Measurements from ENCODE around the gene STAC. TPM values are rescaled to one million over a fixed set of nuclear protein-coding genes. Genes with fewer than 3 reads are reported as not detected.

Gene STAC
- total RNA-seq, 2 donors from 2014 or later: 0.42 to 1.1 TPM

DNA sequence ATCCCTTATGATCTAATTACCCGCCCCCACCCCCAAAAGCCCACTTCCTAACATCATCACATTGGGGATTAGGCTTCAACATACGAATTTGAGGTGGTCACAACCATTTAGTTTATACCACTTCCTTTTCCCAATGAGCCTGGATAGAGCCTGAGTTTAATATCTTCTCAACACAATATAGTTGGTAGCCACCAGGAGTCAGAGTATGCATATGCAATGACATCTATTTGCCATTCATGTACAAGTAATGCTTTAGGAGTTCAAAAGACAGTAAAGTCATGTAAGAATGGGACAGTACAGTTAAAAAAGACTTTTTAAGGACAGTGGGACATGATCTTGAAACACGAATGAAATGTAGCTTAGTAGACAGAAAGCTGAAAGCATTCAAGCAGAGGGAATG is 211.7 kb downstream of the STAC start:
- H3K27me3 ChIP-seq: no peaks in the 10 kb centered on the region
- TF ChIP-seq CTCF (IDR thresholded peaks at IDR 0.05): no peak
- H3K4me1 ChIP-seq: no peaks in the 10 kb centered on the region
- H3K4me3 ChIP-seq: no peak overlapping the region
- no peaks in the 10 kb centered on the region for H3K36me3 ChIP-seq
- no peak for DNase-seq
- no peak overlapping the region for H3K9ac ChIP-seq (ENCODE audit: low read depth in 2 of 2, low read length in 2 of 2)
- intact Hi-C loops (cut with DNase I): no loop called here
- no peak overlapping the region for H3K27ac ChIP-seq
- no peaks in the 10 kb centered on the region for H3K9me3 ChIP-seq

DNA sequence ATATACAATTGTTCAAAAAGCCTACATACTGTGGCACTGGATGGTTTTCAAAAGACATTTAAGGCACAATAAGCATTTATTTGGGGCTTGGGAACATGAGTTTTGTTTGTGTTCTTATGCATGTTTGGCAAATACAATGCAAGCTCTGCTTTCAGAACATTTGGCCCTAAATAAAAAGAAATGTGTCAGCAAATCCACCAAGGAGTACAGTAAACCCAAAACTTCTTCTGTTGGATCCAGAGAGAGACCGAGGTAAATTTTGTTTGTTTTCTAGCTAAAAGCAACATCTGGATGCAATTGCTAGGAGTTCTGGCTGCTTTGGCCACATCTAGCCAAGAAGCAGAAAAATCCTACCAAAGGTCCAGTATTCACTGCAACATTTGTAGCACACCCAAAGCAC is 215.2 kb downstream of the STAC start:
- no peak overlapping the region for H3K4me3 ChIP-seq
- no peak for DNase-seq
- intact Hi-C loops (cut with DNase I): no loop called here
- no peak overlapping the region for H3K9ac ChIP-seq (ENCODE audit: low read depth in 2 of 2, low read length in 2 of 2)
- no peaks in the 10 kb centered on the region for H3K9me3 ChIP-seq
- TF ChIP-seq CTCF (IDR thresholded peaks at IDR 0.05): no peak
- H3K27ac ChIP-seq: no peak overlapping the region
- no peaks in the 10 kb centered on the region for H3K36me3 ChIP-seq
- no peaks in the 10 kb centered on the region for H3K4me1 ChIP-seq
- H3K27me3 ChIP-seq: no peaks in the 10 kb centered on the region

DNA sequence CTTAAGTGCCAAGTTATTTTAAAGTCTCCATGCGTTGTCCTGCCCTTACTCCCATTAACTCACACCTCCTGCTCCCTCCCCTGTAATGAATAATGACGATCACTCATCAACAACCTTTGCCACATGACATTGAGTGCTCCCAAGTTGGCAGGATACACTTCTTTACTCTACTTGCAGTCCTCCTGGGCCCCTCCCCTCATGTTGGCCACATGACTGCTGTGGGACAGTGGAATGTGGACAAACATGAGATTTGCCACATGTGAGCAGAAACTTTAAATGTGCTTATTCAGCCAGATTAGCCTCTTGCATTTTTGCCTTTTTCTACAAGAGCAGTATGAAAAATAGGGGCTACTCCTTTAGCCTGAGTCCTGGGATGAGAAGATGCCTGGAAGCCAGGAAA is 216.1 kb downstream of the STAC start:
- H3K36me3 ChIP-seq: no peaks in the 10 kb centered on the region
- no peak for DNase-seq
- H3K27ac ChIP-seq: no peak overlapping the region
- H3K9ac ChIP-seq (ENCODE audit: low read depth in 2 of 2, low read length in 2 of 2): no peak overlapping the region
- intact Hi-C loops (cut with DNase I): no loop called here
- no peaks in the 10 kb centered on the region for H3K9me3 ChIP-seq
- H3K4me3 ChIP-seq: no peak overlapping the region
- no peaks in the 10 kb centered on the region for H3K4me1 ChIP-seq
- no peak for TF ChIP-seq CTCF (IDR thresholded peaks at IDR 0.05)
- no peaks in the 10 kb centered on the region for H3K27me3 ChIP-seq

- TF ChIP-seq CTCF (IDR thresholded peaks at IDR 0.05): no peak
- no peak overlapping the region for H3K27ac ChIP-seq
- intact Hi-C loops (cut with DNase I): no loop called here
- no peak for DNase-seq
- no peaks in the 10 kb centered on the region for H3K9me3 ChIP-seq
- H3K27me3 ChIP-seq: no peaks in the 10 kb centered on the region
- H3K4me1 ChIP-seq: no peaks in the 10 kb centered on the region
- H3K4me3 ChIP-seq: no peak overlapping the region
- no peak overlapping the region for H3K9ac ChIP-seq (ENCODE audit: low read depth in 2 of 2, low read length in 2 of 2)
- H3K36me3 ChIP-seq: no peaks in the 10 kb centered on the region
Measured at GRCh38 chr3:36597422-36597821, 217.1 kb downstream of the STAC start.

All from colonic mucosa (tissue), 4 donors.